GM13977 (cell line): ENCODE results near the gene RAB11FIP3.
"Not testable (repeated sequence)": the region's sequence is repeated elsewhere in the genome, so short reads cannot be mapped to it uniquely, and the experiment has no call there.

ENCODE experiments used
- DNase-seq: peaks from one replicate; pipeline ENCODE4 v3.0.0; 2012; ENCODE audit warnings: low spot score
- CTCF ChIP-seq: IDR thresholded peaks from 2 replicates; pipeline ENCODE4 v1.5.1; 2012; ENCODE audit warnings: mild to moderate bottlenecking, control low read depth; ENCODE audit not compliant: insufficient read depth; ENCODE audit errors: extremely low read depth, missing control alignments
- in situ Hi-C: fragments of 300-500 bp; cut with MboI; formaldehyde crosslinking; loops from one replicate; pipeline ENCODE4 v1.12.0; 2022; ENCODE audit warnings: low sequenced_read_pairs, low pct_unique_long_range_greater_than_20kb, mixed read lengths, inconsistent platforms; ENCODE audit not compliant: unreplicated experiment

RAB11FIP3 gene

GRCh38 chr16:503150-504071, 78.0 kb downstream of the RAB11FIP3 start:
- in situ Hi-C loops: no loop called here
- no peak for TF ChIP-seq CTCF
- no peak for DNase-seq

- TF ChIP-seq CTCF: no peak
- in situ Hi-C loops: no loop called here
- DNase-seq: no peak
Measured at GRCh38 chr16:505479-506245, 80.2 kb downstream of the RAB11FIP3 start.

GRCh38 chr16:506246-506546, 80.7 kb downstream of the RAB11FIP3 start:
- no peak for DNase-seq
- in situ Hi-C loops: no loop called here
- no peak for TF ChIP-seq CTCF

GRCh38 chr16:507527-507926, 82.1 kb downstream of the RAB11FIP3 start:
- DNase-seq, in situ Hi-C loops: not testable (repeated sequence)

GRCh38 chr16:507996-508395, 82.5 kb downstream of the RAB11FIP3 start:
- DNase-seq: no peak
- TF ChIP-seq CTCF: no peak
- in situ Hi-C loops: no loop called here

- DNase-seq: no peak
- in situ Hi-C loops: no loop called here
- TF ChIP-seq CTCF: no peak
Measured at GRCh38 chr16:508884-509736, 83.7 kb downstream of the RAB11FIP3 start.
